NCI-H446 treated with DMSO at 0.1 percent for 48 hours (cell line): Measurements from ENCODE around the gene DDX27.
A peak's percentile ranks its signal among the peaks of the same experiment; 100 is the strongest.
"Not testable (repeated sequence)": the region's sequence is repeated elsewhere in the genome, so short reads cannot be mapped to it uniquely, and the experiment has no call there.

Experiments used
- DNase-seq: peaks from one replicate; lab custom pipeline; 2025; lab: John Stamatoyannopoulos, UW

DDX27 gene

DNA sequence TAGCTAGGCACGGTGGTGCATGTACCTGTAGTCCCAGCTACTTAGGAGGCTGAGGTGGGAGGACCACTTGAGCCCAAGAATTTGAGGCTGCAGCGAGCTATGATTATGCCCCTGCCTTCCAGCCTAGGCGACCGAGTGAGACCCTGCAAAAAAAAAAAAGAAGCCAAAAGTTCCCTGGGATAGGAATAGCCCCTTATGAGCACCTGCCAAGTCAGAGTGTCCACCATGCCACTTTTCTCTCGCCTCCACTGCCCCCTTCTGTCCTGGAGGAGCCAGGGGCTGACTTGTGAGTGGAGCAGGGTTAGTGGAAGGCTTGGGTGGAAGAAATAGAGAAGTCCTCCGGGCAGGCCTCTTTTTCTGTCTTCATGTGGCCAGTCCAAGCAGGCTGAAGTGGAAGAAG lies 12.1 kb upstream of the DDX27 start:
- DNase-seq: no peak

GRCh38 chr20:49210101-49210756 lies 9.0 kb upstream of the DDX27 start:
- no peak for DNase-seq

- no peak for DNase-seq
These were observed 8.5 kb upstream of the DDX27 start for GRCh38 chr20:49210757-49211110.

GRCh38 chr20:49214571-49214970 lies 4.6 kb upstream of the DDX27 start:
- no peak for DNase-seq

- no peak for DNase-seq
These were observed 4.0 kb upstream of the DDX27 start for GRCh38 chr20:49215232-49215631.

DNA sequence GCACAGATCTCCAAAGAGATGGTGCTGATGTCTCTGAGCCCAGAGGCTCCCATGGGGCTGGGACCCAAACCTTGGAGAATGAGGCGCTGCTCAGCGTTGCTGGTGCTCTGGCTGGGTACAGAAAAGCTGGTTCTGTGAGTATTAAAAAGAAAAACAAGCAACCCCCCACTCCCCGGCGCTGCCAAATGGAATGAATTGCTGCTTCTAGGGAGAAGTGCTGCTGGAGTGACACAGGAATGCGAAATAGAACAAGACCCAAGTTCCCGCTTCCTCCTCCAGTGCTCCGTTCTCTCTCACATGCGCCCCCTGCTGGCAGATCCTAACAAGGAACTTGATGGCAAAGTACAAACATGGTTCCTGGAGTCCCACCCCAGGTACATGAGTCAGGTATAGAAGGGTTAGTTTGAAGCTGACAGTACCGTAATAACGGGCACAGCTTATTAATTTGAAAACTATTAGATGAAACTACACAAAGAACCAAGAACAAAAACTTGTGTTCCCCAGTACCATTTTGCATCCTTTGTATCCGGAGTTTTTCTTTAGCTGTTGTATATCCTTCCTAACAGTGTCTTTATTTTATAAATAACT lies 2.1 kb upstream of the DDX27 start:
- peak; percentile 56 for DNase-seq

DNA sequence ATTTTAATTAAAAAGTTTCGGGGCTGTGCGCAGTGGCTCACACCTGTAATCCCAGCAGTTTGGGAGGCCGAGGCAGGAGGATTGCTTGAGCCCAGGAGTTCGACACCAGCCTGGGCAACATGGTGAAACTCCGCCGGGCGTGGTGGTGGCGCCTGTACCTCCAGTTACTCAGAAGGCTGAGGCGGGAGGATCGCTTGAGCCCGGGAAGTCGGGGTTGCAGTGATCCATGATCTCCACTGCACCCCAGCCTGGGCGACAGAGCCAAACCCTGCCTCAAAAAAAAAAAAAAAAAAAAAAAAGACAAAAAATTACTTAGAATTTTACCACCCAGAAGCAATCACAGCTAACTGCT lies 501 bp upstream of the DDX27 start:
- not testable (repeated sequence) for DNase-seq

DNA sequence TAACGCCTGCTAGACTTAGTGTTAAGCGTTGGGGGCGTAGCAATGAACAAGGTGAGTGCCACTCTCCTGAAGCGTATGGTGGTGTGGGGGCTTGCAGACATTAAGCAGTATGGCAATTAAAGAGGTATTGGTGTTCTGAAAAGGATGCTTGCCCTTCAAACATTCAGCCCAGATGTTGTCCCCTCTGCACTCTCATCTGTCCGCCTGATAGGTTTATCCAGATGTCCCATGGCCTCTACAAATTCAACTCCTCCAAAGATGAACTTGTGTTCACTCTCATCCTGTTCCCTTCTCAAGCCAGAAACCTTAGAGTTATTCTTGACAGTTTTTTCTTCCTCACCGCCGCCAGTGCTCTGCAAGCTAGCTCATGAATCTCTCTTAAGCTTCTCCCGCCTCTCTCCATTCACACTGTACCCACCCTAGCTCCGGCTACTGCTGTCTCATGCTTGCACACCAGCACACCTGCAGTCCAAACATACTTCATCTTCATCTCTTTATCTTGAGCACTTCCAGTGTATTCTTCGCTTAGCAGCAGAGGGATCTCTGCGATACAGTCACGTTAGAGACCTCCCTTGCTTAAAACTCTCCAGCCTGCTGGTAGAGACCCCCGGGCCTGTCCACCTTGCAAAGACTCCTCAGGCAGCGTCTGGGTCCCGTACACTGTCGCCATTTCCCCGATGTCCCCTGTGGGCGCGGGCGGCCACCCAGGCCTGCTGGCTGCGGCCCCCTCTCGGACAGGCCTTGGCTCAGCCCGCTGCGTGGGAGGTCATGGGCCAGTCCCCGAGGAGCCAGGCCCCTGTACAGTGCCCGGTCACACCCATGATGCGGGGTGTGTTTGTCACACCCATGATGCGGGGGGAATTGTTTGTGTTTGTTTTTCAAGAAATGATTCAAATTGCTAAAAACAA lies 962 bp downstream of the DDX27 start:
- DNase-seq: no peak

- DNase-seq: no peak
These were observed 6.7 kb downstream of the DDX27 start for GRCh38 chr20:49225896-49226295.

DNA sequence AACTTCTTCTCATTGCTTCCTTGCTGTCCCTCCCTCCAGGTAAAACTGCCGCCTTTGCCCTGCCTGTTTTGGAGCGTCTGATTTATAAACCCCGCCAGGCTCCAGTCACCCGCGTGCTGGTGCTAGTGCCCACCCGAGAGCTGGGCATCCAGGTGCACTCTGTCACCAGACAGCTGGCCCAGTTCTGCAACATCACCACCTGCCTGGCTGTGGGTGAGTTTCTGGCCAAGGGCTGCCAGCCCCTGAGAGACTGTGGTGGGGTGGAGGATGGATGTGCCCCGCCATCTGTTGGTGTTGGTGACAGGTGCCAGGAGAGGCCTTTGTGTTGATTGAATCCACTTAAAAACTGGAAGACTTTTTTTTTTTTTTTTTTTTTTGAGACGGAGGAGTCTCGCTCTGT lies 9.5 kb downstream of the DDX27 start:
- DNase-seq: peak; percentile 40

DNA sequence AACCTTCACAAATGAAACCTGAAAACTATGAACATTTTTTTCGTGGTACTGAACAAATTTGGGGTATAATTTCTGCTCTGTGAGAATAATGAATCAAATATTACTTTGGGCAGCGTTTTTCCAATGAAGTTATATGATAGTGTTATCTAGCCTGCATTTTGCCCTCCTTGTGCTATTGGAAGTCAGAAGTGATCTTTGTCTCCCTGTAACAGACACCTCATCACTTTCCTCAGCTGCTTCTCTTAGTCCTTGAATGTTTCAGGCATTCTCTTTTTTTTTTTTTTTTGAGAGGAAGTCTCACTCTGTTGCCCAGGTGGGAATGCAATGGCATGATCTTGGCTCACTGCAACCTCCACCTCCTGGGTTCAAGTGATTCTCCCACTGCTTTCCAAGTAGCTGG lies 10.2 kb downstream of the DDX27 start:
- no peak for DNase-seq

DNA sequence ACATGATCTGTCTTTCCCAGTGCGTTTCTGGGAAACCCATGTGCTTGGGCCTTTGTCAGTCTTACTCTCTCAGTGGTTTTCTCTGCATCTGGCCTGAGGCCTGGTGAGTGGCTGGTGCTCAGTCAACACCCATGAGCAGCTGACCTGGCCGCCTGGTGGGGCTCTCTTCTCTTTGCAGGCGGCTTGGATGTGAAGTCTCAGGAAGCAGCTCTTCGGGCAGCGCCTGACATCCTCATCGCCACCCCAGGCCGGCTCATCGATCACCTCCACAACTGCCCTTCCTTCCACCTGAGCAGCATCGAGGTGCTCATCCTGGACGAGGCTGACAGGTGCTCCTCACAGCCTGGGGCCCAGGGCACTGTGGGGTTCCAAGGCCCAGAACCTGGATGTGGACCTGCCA lies 10.8 kb downstream of the DDX27 start:
- no peak for DNase-seq

- DNase-seq: no peak
These were observed 11.4 kb downstream of the DDX27 start for GRCh38 chr20:49230561-49231133.

- no peak for DNase-seq
These were observed 12.3 kb downstream of the DDX27 start for GRCh38 chr20:49231471-49231870.

DNA sequence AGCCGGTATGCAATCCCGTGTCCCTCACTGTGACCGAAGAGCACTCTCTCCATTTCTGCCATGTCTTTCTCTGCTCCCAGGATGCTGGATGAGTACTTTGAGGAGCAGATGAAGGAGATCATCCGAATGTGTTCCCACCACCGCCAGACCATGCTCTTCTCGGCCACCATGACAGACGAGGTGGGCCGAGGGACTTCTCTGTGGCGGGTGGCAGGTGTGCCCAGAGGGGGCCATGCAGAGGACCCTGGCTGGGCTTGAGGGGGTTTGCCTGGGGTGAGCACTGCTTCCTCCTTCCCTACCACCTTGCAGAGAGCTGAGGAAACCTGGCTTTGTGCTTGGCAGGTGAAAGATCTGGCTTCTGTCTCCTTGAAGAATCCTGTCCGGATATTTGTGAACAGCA lies 14.0 kb downstream of the DDX27 start:
- no peak for DNase-seq

DNA sequence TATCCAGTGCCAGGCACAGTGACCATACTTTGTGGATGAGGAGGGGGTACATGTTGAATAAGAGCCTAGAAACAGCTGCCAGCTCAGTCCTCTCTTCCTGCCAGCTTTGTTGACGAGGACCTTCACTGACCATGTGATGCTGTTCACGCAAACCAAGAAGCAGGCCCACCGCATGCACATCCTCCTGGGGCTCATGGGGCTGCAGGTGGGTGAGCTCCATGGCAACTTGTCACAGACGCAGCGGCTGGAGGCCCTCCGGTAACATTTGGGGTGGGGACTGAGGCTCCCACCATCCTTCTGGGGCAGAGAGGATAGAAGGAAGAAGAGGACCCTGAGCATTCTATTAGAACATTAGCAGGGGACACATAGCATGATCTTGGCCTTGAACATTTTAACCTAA lies 15.6 kb downstream of the DDX27 start:
- no peak for DNase-seq

DNA sequence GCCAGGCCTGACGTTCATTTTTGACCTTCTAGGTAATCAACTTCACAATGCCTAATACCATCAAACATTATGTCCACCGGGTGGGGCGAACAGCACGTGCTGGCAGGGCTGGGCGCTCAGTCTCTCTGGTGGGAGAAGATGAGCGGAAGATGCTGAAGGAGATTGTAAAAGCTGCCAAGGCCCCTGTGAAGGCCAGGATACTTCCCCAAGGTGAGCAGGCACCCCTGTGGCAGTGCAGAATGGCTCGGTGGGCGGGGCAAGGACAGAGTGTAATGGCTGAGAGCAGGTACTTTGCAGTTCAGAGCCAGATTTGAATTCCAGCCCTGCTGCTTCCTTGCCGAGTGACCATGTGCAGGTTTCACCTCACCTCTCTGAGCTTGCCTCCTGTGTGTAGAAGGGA lies 17.1 kb downstream of the DDX27 start:
- no peak for DNase-seq

GRCh38 chr20:49237531-49237930 lies 18.3 kb downstream of the DDX27 start:
- no peak for DNase-seq

- peak; percentile 4 for DNase-seq
These were observed 26.9 kb downstream of the DDX27 start for GRCh38 chr20:49245921-49246740.

- no peak for DNase-seq
These were observed 28.0 kb downstream of the DDX27 start for GRCh38 chr20:49247169-49247723.

GRCh38 chr20:49247792-49248191 lies 28.6 kb downstream of the DDX27 start:
- DNase-seq: no peak

DNA sequence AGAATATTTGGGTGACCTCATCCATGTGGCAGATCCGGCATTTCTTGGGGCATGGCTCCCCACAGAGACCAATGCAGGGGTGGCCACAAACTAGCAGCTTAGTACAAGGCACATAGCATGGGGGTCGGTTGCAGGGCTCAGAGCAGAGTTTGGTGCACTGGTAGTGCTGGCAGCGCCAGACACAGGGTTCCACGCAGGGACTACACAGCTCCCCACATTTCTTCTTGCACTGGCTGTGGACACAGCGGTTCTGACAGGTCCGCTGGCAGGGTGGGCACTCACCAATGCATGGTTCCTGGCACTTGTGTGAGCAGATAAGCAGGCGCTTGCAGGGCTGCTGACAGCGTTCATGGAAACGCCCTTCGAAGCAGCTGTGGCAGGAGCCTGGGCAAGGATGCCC lies 29.1 kb downstream of the DDX27 start:
- no peak for DNase-seq
